B cell (primary cell): Measurements from ENCODE around the gene RCBTB1.

Source experiments
- EZH2 ChIP-seq: IDR thresholded peaks from 2 replicates; pipeline ENCODE4 v1.6.1; 2012; ENCODE audit warnings: borderline replicate concordance, low read depth, mild to moderate bottlenecking, moderate library complexity, low read length; ENCODE audit not compliant: insufficient read depth, poor library complexity, severe bottlenecking
- TF ChIP-seq, protein P1 (sequence below): fragments of 200-600 bp; IDR thresholded peaks from one replicate; pipeline ENCODE4 v1.8.0; 2022; ENCODE audit warnings: antibody characterized with exemption, mild to moderate bottlenecking

DNA sequence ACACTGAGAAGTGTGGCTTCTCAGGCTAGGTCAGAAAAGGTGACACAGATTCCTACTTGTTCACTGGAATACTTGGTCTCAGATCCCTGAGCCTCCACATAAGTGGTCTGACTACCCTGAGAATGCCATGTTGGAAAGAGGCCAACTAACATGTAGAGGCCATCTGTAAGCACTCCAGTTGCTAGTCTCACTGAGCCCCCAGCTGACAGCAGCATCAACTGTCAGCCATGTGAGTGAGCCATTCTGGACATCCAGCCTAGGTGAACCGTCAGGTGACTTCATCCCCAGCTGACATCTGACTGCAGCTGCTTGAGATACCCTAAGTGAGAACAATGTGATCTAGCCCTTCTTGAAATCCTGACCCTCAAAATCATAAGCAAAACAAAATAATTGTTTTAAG lies 24.8 kb upstream of the RCBTB1 start:
- TF ChIP-seq, protein P1, sequence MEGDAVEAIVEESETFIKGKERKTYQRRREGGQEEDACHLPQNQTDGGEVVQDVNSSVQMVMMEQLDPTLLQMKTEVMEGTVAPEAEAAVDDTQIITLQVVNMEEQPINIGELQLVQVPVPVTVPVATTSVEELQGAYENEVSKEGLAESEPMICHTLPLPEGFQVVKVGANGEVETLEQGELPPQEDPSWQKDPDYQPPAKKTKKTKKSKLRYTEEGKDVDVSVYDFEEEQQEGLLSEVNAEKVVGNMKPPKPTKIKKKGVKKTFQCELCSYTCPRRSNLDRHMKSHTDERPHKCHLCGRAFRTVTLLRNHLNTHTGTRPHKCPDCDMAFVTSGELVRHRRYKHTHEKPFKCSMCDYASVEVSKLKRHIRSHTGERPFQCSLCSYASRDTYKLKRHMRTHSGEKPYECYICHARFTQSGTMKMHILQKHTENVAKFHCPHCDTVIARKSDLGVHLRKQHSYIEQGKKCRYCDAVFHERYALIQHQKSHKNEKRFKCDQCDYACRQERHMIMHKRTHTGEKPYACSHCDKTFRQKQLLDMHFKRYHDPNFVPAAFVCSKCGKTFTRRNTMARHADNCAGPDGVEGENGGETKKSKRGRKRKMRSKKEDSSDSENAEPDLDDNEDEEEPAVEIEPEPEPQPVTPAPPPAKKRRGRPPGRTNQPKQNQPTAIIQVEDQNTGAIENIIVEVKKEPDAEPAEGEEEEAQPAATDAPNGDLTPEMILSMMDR: no peak
- TF ChIP-seq EZH2: no peak
